NT2/D1 (cell line): Measurements from ENCODE around the gene ADO.

Experiments used
- DNase-seq: peaks from one replicate; pipeline ENCODE4 v3.0.0-alpha.2; 2011; ENCODE audit warnings: low read depth, low spot score
- H3K27me3 ChIP-seq: 2 replicates; pipeline ENCODE4 v1.6.0; 2011; ENCODE audit warnings: mild to moderate bottlenecking; ENCODE audit not compliant: insufficient read length, insufficient read depth
- H3K36me3 ChIP-seq: 2 replicates; pipeline ENCODE4 v1.6.1; 2011; ENCODE audit warnings: mild to moderate bottlenecking, low read length, mixed read lengths; ENCODE audit not compliant: insufficient read depth, insufficient read length
- H3K4me1 ChIP-seq: 2 replicates; pipeline ENCODE4 v1.5.1; 2011; ENCODE audit not compliant: insufficient read depth, insufficient read length
- H3K4me3 ChIP-seq: 2 replicates; pipeline ENCODE4 v1.5.1; 2011; ENCODE audit warnings: low read depth; ENCODE audit not compliant: insufficient read length
- H3K9ac ChIP-seq: 2 replicates; pipeline ENCODE4 v1.6.0; 2011; ENCODE audit warnings: low read depth; ENCODE audit not compliant: insufficient read length
- H3K9me3 ChIP-seq: 2 replicates; pipeline ENCODE4 v1.5.1; 2011; ENCODE audit warnings: mild to moderate bottlenecking, low read length; ENCODE audit not compliant: insufficient read depth
- SUZ12 ChIP-seq: IDR thresholded peaks from 2 replicates; pipeline ENCODE4 v1.6.1; 2011; ENCODE audit not compliant: insufficient read length, insufficient read depth; ENCODE audit errors: extremely low read depth
- YY1 ChIP-seq: IDR thresholded peaks from 2 replicates; pipeline ENCODE4 v1.6.1; 2011; ENCODE audit not compliant: insufficient read length, insufficient read depth
- ZNF274 ChIP-seq: IDR thresholded peaks from 2 replicates; pipeline ENCODE4 v1.6.1; 2011; ENCODE audit warnings: mild to moderate bottlenecking, low read depth, low read length

The ADO gene

GRCh38 chr10:62853710-62854109, 49.2 kb downstream of the ADO start:
- Histone ChIP-seq H3K4me1 (no peaks in the 10 kb centered on the region), H3K36me3 (no peaks in the 10 kb centered on the region), H3K27me3 (no peaks in the 10 kb centered on the region), H3K9me3 (no peaks in the 10 kb centered on the region), H3K4me3 (no peak overlapping the region), H3K9ac (no peak overlapping the region)
- DNase-seq: no peak
- TF ChIP-seq YY1 (no peak), ZNF274 (no peak), SUZ12 (no peak)

GRCh38 chr10:62856021-62856420, 51.5 kb downstream of the ADO start:
- Histone ChIP-seq H3K27me3 (no peaks in the 10 kb centered on the region), H3K9ac (no peak overlapping the region), H3K9me3 (no peaks in the 10 kb centered on the region), H3K4me3 (no peak overlapping the region), H3K36me3 (no peaks in the 10 kb centered on the region), H3K4me1 (no peaks in the 10 kb centered on the region)
- TF ChIP-seq ZNF274 (no peak), SUZ12 (no peak), YY1 (no peak)
- no peak for DNase-seq
